HPDE6-E6E7 (cell line): ENCODE measurements around the gene PRDM16.

Source experiments
- DNase-seq: peaks from one replicate; pipeline ENCODE4 v3.0.0; 2011; ENCODE audit warnings: missing footprints; ENCODE audit errors: extremely low spot score

PRDM16 gene

DNA sequence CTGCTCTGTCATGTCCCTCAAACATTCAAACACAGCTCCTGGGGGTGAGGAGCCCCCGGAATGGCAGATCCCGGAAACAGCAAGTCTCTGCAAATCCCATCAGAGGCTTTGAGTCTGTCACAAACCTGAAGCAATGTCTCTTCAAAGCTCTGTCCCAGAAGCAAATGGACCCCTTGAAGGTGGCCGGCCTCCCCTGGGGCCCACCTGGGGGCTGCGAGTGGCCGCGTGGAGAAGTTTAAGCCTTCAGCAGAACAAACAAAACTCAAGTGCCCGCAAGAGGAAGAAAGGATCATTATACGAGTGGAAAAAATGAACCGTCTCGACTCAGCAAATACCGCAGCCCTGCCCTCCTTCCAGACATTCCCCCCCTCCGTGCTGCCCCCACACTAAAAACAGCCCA, 53.3 kb downstream of the PRDM16 start:
- DNase-seq, result no peak

DNA sequence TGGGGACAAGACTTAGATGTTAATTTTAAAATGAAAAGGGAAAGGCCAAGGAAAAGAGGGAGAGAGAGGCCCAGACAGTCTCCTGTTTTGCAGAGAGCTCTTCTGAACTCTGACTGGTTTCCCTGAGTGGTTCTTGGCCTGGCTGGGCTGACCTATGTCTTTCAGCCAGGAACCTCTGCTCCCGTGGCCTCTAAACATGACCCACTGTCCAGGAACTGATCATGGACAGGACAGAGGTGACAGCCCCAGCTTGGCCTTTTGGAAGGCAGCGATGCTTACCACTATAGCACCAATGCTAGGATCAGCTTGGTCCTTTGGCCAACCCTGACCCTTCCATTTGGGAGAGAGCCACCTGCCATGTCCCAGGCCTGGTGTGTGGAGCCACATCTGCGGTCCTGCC, 55.2 kb downstream of the PRDM16 start:
- DNase-seq, result no peak

- no peak for DNase-seq
Observed at GRCh38 chr1:3125078-3125477, 56.1 kb downstream of the PRDM16 start.

DNA sequence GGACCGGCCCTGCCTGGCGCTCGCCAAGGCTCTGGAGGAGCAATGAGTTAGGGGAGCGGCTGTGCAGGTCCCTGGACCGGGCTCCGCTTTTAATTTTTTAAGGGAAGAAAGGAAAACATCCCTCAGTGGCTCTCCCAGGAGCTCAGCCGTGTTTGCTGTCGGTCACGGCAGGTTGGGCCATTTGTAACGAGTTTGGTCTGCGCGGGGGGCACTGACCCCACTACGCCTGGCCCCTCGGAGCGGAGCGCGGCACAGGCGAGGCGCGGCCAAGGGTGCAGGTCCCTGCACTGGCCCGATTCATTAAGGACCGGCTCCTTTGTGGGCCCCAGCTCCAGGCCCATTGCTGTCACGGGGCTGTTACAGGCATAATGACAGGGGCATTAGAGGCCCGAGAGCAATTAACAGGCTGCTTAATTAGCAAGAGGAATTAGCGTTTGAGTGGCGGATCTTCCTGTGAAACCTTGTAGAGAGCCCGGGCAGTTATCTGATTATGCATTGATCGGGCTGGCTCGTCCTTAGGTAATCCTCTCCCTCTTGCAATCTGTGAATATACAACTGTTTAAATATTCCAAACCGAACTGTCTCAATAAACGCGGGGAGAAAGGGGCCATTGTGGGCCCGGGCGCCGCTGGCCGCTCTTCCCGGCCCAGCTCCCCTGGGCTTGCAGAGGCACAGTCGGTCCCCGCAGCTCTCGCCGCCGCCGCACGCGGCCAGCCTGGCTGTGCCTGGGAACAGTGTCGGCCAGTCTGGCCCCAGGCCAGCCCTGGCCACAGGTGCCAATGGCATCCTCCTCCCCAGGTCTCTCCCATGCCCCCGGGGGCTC, 56.8 kb downstream of the PRDM16 start:
- no peak for DNase-seq

GRCh38 chr1:3126756-3127678, 58.0 kb downstream of the PRDM16 start:
- DNase-seq, result no peak

DNA sequence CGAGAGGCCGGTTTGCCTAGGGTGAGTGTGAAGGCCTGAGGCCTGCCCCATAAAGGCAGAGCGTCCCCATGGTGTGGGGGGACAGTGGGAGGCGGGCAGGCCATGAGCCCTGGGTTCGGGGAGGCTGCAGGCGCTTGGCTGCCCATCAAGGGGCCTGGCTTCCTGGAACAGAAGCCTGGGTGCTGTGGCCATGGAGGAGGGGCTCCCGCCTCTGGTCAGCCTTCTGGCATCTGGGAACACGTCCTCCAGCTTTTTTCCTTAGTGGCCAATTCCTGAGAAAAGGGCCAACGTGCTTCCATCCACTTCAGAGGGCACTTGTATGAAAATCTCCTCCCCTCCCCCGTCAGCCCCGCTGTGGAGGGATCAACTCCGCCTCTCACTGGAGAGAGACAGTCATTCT, 58.7 kb downstream of the PRDM16 start:
- no peak for DNase-seq

DNA sequence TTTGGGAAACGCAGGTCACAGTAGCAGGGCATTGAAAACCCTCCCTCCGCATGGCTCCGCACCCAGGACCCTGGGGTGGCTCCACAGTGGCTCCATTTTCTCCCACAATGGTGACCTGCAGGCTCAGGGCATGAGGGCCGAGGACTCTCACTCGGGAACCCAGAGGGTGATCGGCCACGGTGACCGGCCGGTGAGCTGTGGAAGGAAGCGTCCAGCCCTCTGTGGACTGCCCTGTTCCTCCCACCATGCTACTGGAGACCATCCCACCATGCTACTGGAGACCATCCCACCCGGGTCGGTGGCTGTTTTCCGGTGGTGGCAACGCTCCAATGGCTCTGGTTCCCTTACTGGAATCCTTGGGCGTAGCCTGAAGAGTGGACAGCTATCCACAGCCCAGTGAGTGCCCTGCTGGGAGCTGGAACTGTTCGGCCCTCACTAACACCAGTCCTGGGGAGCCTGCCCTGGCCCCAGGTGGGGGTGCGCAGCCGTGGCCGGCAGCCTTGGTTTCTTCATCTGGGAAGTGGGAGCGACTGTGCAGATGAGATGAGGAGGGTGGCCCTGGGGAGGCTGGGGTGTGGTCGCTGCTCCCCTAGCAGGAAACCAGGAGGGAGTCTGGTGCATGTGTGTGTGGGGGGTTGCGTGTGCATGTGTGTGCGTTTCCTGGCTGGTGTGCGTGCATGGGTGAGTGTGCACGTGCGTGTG, 59.6 kb downstream of the PRDM16 start:
- DNase-seq, result no peak

GRCh38 chr1:3129133-3129490, 60.1 kb downstream of the PRDM16 start:
- DNase-seq, result no peak

- no peak for DNase-seq
Observed at GRCh38 chr1:3130268-3130667, 61.3 kb downstream of the PRDM16 start.

DNA sequence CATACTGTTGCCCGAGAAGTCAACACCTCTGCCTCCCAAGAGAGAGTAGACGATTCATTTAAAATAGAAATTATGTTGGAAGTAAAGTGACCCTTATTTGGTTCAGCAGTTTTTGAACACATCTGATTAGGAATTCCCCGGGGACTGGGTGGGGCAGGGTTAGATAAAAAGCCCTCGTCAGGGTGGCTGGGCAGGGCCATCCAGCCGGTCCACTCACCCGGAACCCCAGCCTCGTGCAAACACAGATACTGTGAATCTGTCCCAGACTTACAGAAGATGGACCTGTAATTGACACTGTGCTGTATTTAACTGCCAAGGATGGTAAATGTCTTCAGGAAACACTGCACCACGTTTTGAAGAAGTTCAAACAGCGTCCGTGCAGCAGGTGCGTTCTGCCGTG, 63.7 kb downstream of the PRDM16 start:
- DNase-seq, result no peak

GRCh38 chr1:3133686-3134085, 64.7 kb downstream of the PRDM16 start:
- DNase-seq, result no peak

DNA sequence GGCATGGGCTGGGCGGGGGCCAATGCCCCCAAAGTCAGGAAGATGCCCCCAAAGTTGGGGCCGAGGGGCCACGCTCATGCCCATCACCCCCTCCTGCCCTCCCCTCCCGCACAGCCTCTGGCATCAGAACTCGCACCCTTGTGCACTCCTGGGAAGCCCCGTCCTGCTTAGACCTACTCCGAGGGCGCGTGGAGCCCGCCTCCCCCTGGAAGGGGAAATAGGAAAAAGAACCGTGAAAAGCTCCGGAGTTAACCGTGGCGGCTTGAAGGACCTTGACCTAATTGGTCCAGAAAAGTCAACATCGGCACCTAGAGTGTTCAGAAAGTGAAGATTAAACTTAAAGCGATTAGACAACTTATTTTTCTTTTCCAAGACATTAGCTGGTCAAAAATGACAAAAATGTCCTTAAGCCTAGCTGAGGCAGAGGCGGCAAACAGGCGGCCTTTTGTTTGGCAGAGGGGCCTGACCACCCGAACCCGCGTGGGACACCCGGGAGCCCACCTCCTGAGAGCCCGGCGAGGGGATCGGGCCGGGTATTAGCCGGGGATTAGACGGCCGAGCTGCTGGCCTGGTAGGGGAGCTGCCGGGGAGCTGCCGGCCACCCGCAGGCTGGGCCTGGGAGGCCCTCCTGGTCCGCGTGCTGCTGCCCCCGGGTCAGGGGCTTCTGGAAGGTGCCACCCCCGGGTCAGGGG, 65.5 kb downstream of the PRDM16 start:
- DNase-seq, result no peak

DNA sequence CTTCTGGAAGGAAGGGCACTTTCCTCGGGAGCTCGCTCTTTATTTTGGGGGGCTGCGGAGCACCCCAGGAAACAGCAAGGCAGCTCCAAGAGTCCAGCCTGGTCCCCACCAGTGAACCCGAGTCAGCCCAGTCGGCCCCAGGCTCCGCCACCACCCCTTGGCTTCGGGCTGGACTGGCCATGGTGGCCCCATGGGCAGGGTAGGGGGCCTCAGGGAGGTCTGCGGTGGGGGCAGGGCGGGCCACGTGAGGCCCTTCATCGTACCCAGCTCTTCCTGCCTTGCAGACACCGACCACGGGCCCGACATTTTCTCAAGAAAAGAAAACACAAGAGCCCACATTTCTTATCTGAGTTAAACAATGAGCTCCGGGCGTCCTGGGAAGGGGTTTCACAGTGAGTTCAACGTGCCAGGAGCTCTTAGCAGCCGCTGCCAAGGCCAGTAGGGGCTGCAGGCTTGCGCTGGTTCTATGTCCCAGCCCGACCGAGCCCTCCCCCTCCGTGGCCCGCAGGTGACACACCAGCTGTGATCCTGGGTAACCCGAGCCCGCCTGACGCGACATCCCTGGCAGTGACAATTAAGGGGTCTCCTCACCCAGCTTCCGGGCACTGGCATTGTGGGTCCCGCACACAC, 66.2 kb downstream of the PRDM16 start:
- no peak for DNase-seq

DNA sequence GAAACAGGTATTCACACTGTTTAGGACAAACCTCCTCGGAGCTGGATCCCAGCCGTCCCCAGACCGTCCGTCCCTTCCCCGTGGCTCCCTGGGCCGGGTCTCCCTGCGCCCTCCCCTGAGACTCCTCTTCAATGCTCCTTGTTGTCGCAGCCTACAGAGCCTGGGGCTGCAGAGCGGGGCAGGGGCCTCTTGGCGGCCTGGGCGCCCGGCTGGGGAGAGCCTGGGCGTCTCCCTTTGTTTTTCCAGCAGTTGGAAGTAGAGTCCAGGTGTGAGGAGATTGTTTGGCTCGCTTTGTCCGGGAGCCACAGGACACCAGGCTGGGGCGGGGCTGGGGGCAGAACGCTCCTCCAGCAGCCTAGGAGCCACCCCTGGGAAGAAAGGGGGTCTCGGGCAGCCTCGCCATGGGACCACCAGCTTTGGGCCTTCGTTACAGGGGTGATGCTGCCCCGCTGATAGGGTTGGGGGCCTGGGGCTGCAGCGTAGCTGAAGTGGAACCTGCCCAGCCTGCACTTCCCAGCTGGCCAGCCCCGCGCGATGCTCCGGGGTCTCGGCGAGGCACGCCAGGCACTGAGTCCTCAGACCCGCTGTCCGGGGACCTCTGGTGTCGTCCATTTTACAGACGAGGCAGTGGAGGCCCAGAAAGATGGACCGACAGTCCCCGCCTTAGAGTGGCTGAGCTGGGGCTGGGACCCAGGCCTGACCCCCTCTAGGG, 66.9 kb downstream of the PRDM16 start:
- DNase-seq, result no peak

DNA sequence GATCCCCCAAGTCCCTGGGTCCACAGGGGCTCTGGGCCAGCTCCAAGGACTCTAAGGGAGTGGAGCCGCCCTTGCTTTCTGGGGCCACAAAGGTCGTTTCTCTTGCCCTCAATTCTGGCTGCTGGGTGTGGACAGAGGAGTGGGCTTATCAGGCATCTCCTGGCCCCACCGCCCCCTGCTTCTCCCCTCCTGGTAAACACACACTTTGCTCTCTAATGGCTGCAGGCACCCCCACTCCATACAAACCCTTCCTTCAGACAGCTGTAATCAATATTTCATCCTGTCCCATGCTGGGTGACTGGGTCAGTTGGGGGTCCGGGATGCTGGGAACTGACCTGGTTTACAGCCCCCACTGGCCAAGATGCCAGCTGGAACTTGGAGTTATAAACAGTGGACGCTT, 67.5 kb downstream of the PRDM16 start:
- DNase-seq, result no peak

DNA sequence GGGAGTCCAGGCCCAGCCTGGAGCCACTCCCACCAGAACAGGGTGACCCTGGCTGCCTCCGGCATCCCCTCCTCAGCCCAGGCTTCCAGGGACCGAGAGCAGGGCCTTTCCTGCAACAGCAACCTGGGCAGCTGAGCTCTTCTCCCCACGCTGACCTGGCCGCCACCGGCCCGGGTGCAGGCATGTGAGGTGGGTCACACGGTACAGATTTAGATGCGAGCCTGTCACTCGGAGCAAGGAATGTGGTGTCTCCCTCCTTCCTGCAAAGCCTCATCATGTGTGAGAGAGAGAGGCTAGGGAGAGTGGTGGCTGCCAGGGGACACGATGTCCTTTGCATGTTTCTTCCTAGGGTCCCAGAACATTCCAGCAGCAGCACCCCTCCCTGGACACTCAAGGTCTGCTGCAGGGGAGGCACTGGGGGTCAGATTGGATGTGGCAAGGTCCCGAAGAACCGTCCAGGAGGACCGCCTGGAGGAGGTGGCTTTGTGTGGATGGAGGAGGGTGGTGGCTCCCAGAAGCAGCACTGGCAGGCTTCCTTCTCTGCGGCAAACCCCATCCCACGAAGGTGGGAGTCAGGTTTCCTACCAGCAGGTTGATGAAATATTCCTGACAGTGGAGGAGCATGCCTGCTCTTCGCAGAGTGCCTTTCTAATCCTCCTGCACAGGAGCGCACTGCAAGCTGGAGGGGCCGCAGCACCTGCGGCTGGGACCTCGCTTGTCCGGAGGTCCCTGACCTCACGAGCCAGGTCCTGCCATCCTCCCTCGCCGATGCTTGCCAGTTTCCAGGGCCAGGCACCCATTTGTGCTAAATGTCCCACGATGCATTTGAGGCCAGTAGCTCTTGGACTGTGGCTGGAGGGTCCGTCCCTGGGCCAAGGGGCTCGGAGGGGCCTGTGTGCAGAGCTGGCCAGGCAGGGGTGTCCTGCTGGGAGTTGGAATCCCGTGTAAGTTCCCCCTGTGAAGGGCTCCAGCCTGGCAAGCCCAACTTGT, 68.4 kb downstream of the PRDM16 start:
- DNase-seq, result no peak

DNA sequence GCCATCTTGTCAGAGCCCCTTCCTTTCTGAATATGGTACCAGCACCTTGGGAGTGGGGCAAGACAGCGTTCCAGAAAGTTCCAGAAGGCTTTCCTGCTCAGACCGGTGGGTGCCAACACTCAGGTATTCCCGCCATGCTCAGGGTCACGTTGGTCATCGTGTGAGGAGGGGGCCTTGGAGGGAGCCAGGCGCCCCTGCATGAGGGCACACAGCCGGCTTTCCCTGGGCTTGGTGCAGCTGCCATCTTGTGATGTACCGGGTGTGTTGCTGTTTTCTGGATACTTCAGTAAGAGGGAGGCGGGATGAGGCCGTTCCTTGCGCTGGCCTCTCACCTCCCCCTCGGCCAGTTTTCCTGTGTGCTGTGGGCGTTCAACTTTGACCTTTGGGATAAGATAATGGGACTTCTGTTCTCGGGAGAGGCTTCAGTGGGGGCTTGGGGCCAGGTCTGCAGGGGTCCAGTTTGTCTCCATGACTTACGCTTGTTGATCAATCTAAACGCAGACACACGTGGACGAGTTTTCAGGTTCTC, 69.7 kb downstream of the PRDM16 start:
- DNase-seq, result no peak

DNA sequence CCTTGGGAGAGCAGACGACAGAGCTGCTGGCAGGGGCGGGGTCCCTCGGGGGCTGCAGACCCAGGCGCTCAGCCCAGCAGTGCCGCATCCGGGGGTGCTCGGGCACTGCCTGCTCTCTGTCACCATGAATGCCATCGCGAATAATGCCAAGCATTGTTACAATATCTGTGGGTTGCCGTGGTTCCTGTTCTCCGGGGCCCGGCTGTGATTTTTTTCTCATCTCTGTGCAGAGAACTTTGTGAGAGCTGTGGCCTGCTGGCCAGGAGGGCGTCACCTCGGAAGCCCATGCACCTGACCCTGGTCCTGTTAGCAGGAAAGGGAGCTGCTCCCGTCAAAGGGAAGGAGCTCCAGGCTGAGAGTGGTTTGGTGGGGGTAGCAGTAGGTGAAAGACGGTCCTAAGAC, 70.4 kb downstream of the PRDM16 start:
- no peak for DNase-seq

DNA sequence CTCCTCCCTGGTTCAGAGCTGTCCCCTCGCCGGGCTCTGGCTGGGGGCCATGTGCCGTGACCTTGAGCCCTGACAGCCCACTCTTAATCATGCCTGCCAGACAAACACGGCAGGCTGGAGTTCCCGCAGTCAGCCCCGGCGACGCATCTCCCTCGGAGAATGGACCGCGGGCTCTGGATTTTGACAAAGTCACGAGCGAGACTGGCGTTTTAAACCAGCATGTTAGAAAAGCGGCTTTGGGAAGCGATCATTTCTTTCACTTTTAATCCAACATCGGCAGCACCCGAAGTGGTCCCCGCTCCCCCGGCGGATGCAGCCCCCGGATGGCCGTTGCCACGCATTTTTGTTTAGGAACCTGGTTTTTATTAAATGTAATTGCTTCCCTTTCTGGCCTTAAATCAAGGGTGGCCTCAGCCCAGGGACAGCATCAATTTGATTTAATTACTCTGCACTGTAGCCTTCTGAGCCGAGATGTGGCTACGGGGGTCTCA, 70.9 kb downstream of the PRDM16 start:
- no peak for DNase-seq
